ENCODE data around the gene VWA8. TPM values are rescaled to one million over a fixed set of nuclear protein-coding genes. Genes with fewer than 3 reads are reported as not detected.

Gene VWA8
- total and polyA plus RNA-seq, 8 donors: 11.9 to 24.4 (median 14.4) TPM

DNA sequence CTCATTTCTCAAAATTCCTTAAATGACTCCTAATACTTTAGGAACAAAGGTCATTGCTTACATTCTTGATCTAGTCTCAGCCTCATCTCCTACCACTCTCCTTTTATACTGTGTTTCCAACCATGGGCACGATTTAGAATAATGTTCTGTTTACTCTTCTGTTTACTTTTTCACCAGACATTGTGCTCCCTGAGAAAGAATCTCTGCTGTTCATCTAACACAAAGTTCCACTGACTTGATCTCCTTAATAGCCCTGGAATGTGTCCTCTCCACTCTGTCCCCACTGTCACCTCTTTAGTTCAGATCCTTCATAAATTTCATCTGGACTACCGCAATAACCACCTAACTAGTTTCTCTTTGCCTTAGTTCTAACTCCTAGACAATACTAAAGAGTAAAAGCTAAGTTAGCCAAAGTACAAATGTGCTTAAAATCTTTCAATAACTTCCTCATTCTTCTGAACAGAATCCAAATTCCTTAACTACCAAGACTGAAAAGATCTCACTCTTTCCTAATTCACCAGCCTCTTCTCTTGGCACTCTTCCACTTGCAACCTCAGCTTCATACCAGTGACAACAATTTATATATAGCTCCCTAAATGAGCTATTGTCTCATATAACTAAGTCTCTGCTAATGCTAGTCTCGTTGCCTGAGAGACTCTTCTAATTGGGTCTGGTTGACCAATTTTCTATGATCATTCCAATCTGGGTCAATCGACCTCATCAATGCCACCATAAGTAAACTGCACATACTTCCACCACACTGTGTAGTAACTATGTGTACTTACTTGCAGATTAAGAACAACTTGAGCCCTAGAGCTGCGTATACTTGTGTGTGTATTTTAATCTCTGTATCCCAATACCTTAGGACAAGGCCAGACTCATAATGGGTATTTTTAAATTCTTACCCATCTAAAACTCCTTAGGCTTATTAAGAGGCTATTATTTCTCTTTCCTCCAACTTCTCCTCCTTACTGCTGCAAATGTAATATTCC is 179.9 kb downstream of the VWA8 start:
- H3K9me3 ChIP-seq: no peaks in the 10 kb centered on the region
- peaks cover 0 to 1% of the 10 kb centered on the region in 2 donors for H3K36me3 ChIP-seq
- no peaks in the 10 kb centered on the region for H3K27me3 ChIP-seq
- intact Hi-C loops (cut with DNase I): no loop called here
- TF ChIP-seq, protein P1, sequence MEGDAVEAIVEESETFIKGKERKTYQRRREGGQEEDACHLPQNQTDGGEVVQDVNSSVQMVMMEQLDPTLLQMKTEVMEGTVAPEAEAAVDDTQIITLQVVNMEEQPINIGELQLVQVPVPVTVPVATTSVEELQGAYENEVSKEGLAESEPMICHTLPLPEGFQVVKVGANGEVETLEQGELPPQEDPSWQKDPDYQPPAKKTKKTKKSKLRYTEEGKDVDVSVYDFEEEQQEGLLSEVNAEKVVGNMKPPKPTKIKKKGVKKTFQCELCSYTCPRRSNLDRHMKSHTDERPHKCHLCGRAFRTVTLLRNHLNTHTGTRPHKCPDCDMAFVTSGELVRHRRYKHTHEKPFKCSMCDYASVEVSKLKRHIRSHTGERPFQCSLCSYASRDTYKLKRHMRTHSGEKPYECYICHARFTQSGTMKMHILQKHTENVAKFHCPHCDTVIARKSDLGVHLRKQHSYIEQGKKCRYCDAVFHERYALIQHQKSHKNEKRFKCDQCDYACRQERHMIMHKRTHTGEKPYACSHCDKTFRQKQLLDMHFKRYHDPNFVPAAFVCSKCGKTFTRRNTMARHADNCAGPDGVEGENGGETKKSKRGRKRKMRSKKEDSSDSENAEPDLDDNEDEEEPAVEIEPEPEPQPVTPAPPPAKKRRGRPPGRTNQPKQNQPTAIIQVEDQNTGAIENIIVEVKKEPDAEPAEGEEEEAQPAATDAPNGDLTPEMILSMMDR (IDR thresholded peaks at IDR 0.05): no peak
- no peak overlapping the region for H3K27ac ChIP-seq
- peak; percentile 63 for ATAC-seq
- peak in 1 of 4 donors; percentile 23 for DNase-seq
- H3K4me3 ChIP-seq: no peak overlapping the region
- H3K4me1 ChIP-seq: peaks cover 3 to 6% of the 10 kb centered on the region in 2 donors

DNA sequence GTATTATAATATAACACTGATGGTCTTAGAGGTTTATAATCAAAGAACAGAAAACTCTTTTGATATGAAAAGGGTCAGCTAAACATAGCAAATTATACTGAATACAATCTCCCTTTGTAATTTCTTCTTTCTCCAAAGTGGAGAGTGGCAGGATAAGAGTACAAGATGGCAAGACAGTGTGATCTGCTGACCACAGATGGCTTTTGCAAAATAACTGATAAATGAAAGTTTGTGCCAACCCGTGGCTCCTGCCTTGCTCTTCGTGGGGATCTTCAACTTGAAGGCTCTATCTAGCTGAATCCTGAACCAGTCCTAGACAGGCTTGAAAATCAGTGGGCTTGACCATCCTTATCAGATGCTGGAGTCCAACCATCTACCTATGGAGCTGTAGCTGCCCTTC is 185.7 kb downstream of the VWA8 start:
- TF ChIP-seq, protein P1 (IDR thresholded peaks at IDR 0.05): no peak
- Histone ChIP-seq H3K27ac (no peak overlapping the region), H3K4me3 (no peak overlapping the region), H3K36me3 (peaks cover 0 to 4% of the 10 kb centered on the region in 2 donors), H3K27me3 (no peaks in the 10 kb centered on the region), H3K9me3 (no peaks in the 10 kb centered on the region), H3K4me1 (no peaks in the 10 kb centered on the region)
- intact Hi-C loops (cut with DNase I): no loop called here
- DNase-seq (no peak), ATAC-seq (no peak)

DNA sequence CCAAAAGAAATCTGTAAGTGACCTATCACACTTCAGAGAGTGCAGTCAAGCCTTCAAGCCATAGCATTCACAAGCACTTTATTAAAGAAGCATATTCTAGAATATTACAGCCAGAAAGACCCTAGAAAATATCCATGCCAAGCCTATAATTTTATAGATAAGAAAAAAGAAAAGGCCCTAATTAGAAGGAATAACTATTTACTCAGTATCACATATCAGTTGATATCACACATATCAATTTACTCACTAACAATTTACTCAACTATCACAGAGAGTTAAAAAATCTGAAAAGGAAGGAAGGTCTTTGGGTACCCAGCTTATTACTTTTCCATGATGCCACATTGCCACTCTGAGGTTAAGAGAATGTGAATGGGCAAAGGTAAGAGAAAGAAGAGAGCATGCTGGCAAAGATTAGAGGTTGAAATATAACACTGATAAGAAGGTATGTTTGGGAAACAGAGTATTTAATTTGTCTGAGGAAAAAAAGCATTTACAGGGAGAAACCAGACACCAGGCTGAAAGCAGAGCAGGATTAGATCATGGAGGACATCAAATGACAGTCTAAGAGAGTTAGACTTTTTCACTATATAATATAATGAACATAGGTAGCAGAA is 186.2 kb downstream of the VWA8 start:
- DNase-seq: no peak
- Histone ChIP-seq H3K27me3 (no peaks in the 10 kb centered on the region), H3K27ac (no peak overlapping the region), H3K4me1 (no peaks in the 10 kb centered on the region), H3K9me3 (no peaks in the 10 kb centered on the region), H3K36me3 (peaks cover 0 to 4% of the 10 kb centered on the region in 2 donors), H3K4me3 (no peak overlapping the region)
- intact Hi-C loops (cut with DNase I): no loop called here
- TF ChIP-seq, protein P1 (IDR thresholded peaks at IDR 0.05): no peak
- no peak for ATAC-seq

DNA sequence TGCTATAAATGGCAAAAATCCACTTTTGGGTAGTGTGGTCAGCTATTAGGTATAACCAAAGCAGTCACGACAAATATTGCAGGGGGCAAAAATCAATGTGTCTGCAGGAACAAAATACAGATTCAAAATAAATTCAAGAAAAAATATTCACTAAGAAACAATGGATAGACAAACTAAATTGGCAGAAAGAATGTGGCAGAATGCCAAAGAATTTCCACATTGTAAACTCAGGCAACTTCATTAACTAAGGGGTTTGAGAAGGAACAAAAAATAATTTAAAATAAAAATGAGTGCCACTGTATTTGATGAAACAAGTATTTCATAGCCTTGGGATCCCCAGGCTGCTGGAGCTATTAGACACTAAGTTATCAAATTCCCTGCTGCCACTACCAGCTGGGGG is 193.1 kb downstream of the VWA8 start:
- Histone ChIP-seq H3K27ac (no peak overlapping the region), H3K4me1 (peaks cover 0 to 6% of the 10 kb centered on the region in 2 donors), H3K27me3 (no peaks in the 10 kb centered on the region), H3K4me3 (no peak overlapping the region), H3K9me3 (no peaks in the 10 kb centered on the region), H3K36me3 (no peaks in the 10 kb centered on the region)
- intact Hi-C loops (cut with DNase I): no loop called here
- TF ChIP-seq, protein P1 (IDR thresholded peaks at IDR 0.05): no peak
- DNase-seq (peak in 1 of 4 donors; percentile 22), ATAC-seq (no peak)

DNA sequence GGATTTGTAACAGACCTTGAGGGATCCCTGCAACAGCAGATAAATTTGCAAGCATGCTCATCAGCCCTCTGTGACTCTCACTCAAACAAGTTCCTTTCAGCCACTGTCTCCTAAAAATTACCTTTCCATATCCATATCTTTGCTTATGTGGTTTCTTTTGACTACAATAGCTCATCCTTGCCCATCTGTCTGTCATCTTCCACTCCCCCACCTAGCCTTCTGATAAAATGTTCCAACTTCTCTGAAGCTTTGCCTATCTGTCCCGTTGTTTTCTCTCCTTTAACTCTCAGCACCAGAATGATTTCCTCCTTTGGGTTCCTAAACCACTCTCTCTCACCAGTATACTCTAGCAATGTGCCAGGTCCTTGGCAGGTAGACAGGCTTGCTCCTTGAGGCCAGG is 194.5 kb downstream of the VWA8 start:
- H3K27me3 ChIP-seq: no peaks in the 10 kb centered on the region
- DNase-seq (no peak), ATAC-seq (no peak)
- no peaks in the 10 kb centered on the region for H3K36me3 ChIP-seq
- no peak overlapping the region for H3K27ac ChIP-seq
- intact Hi-C loops (cut with DNase I): no loop called here
- no peak overlapping the region for H3K4me3 ChIP-seq
- TF ChIP-seq, protein P1 (IDR thresholded peaks at IDR 0.05): no peak
- peaks cover 0 to 6% of the 10 kb centered on the region in 2 donors for H3K4me1 ChIP-seq
- H3K9me3 ChIP-seq: no peaks in the 10 kb centered on the region
